ENCODE results near the gene NET1. TPM values are rescaled to one million over a fixed set of nuclear protein-coding genes. Genes with fewer than 3 reads are reported as not detected.

NET1 gene, protein sequence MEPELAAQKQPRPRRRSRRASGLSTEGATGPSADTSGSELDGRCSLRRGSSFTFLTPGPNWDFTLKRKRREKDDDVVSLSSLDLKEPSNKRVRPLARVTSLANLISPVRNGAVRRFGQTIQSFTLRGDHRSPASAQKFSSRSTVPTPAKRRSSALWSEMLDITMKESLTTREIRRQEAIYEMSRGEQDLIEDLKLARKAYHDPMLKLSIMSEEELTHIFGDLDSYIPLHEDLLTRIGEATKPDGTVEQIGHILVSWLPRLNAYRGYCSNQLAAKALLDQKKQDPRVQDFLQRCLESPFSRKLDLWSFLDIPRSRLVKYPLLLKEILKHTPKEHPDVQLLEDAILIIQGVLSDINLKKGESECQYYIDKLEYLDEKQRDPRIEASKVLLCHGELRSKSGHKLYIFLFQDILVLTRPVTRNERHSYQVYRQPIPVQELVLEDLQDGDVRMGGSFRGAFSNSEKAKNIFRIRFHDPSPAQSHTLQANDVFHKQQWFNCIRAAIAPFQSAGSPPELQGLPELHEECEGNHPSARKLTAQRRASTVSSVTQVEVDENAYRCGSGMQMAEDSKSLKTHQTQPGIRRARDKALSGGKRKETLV
- 10 to 100 TPM; 10.4 to 17.9 (median 13.8) TPM for total RNA-seq
- 7.9 TPM for total RNA-seq (2013)

GRCh38 chr10:5412277-5412941, at the start of gene NET1:
Gene NET1, plus strand, starts transcription at chr10:5412557. Its CDS starts 136 bp downstream, at chr10:5412693.
- intact Hi-C loops (cut with micrococcal nuclease), result no loop called here
- no peaks in the 10 kb centered on the region for H3K4me1 Mint-ChIP-seq
- under 1% methylated on average over 45 of the region's 48 CpGs for WGBS (ENCODE audit: insufficient coverage)

DNA sequence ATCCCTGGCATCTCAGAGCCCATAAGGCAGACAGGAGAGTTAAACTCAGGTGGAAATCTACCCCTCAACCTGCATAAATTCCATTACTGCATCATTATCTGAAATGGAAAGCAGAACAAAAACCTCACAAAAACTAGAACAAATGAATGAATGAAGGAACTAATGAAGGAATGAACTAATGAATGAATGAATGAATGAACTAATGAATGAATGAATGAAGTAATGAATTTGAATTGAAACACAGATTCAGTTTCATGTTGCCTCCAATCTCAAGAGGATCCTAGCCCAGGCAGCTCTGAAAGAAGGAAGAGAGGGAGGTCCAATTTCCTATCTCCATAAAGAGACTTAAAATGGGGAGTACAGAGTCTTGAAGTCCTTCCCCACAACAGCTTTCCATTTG, 49.5 kb upstream of the NET1 start:
- Mint-ChIP-seq H3K27me3 (ENCODE audit: low read depth in 2 of 2) (peaks cover 0 to 7% of the 10 kb centered on the region in 2 donors), H3K36me3 (no peaks in the 10 kb centered on the region), H3K27ac (no peak overlapping the region), H3K9me3 (no peaks in the 10 kb centered on the region), H3K4me1 (peaks cover 11 to 38% of the 10 kb centered on the region in 2 donors), H3K4me3 (no peak overlapping the region)
- ATAC-seq, result no peak
- Histone ChIP-seq H3K9me3 (ENCODE audit: control insufficient read depth, insufficient read depth, low read length) (no peaks in the 10 kb centered on the region), H3K27me3 (ENCODE audit: control insufficient read depth, insufficient read depth, low read length) (no peaks in the 10 kb centered on the region), H3K27ac (ENCODE audit: low read length) (no peak overlapping the region), H3K4me1 (ENCODE audit: control insufficient read depth, insufficient read depth, low read length) (no peaks in the 10 kb centered on the region), H3K4me3 (ENCODE audit: low read length) (no peak overlapping the region), H3K36me3 (ENCODE audit: control insufficient read depth, insufficient read depth, low read length) (no peaks in the 10 kb centered on the region)
- TF ChIP-seq, protein P1, sequence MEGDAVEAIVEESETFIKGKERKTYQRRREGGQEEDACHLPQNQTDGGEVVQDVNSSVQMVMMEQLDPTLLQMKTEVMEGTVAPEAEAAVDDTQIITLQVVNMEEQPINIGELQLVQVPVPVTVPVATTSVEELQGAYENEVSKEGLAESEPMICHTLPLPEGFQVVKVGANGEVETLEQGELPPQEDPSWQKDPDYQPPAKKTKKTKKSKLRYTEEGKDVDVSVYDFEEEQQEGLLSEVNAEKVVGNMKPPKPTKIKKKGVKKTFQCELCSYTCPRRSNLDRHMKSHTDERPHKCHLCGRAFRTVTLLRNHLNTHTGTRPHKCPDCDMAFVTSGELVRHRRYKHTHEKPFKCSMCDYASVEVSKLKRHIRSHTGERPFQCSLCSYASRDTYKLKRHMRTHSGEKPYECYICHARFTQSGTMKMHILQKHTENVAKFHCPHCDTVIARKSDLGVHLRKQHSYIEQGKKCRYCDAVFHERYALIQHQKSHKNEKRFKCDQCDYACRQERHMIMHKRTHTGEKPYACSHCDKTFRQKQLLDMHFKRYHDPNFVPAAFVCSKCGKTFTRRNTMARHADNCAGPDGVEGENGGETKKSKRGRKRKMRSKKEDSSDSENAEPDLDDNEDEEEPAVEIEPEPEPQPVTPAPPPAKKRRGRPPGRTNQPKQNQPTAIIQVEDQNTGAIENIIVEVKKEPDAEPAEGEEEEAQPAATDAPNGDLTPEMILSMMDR (IDR thresholded peaks at IDR 0.05), result no peak
- DNase-seq, result no peak
- intact Hi-C loops (cut with micrococcal nuclease), result no loop called here

More at GRCh38 chr10:5412277-5412941, at the start of gene NET1:
- peaks cover 11 to 20% of the 10 kb centered on the region in 2 donors for H3K27me3 Mint-ChIP-seq (ENCODE audit: low read depth in 2 of 2)
- ATAC-seq, result peak; percentile 84 to 95 (median 91)
- TF ChIP-seq, protein P1 (IDR thresholded peaks at IDR 0.05), result no peak
- no peak within 1 kb of the TSS for H3K27ac Mint-ChIP-seq
- H3K27ac ChIP-seq (ENCODE audit: low read length), result no peak within 1 kb of the TSS
- no peaks in the 10 kb centered on the region for H3K9me3 ChIP-seq (ENCODE audit: control insufficient read depth, insufficient read depth, low read length)
- H3K4me1 ChIP-seq (ENCODE audit: control insufficient read depth, insufficient read depth, low read length), result peaks cover 8% of the 10 kb centered on the region
- peak within 1 kb of the TSS; percentile 57 for H3K4me3 ChIP-seq (ENCODE audit: low read length)
- H3K9me3 Mint-ChIP-seq, result no peaks in the 10 kb centered on the region
- peaks cover 15% of the 10 kb centered on the region for H3K27me3 ChIP-seq (ENCODE audit: control insufficient read depth, insufficient read depth, low read length)
- H3K4me3 Mint-ChIP-seq, result peak within 1 kb of the TSS; percentile 82
- no peaks in the 10 kb centered on the region for H3K36me3 Mint-ChIP-seq
- DNase-seq, result peak; percentile 66 to 76
- H3K36me3 ChIP-seq (ENCODE audit: control insufficient read depth, insufficient read depth, low read length), result no peaks in the 10 kb centered on the region

- Mint-ChIP-seq H3K9me3 (no peaks in the 10 kb centered on the region), H3K27me3 (ENCODE audit: low read depth in 2 of 2) (no peaks in the 10 kb centered on the region), H3K36me3 (no peaks in the 10 kb centered on the region), H3K27ac (no peak overlapping the region), H3K4me1 (peaks cover 12 to 38% of the 10 kb centered on the region in 2 donors), H3K4me3 (no peak overlapping the region)
- H3K27ac ChIP-seq (ENCODE audit: low read length), result no peak overlapping the region
- H3K27me3 ChIP-seq (ENCODE audit: control insufficient read depth, insufficient read depth, low read length), result no peaks in the 10 kb centered on the region
- DNase-seq (no peak), ATAC-seq (no peak)
- TF ChIP-seq, protein P1 (IDR thresholded peaks at IDR 0.05), result no peak
- intact Hi-C loops (cut with micrococcal nuclease), result no loop called here
- H3K9me3 ChIP-seq (ENCODE audit: control insufficient read depth, insufficient read depth, low read length), result no peaks in the 10 kb centered on the region
- no peaks in the 10 kb centered on the region for H3K36me3 ChIP-seq (ENCODE audit: control insufficient read depth, insufficient read depth, low read length)
- no peak overlapping the region for H3K4me3 ChIP-seq (ENCODE audit: low read length)
- WGBS (ENCODE audit: insufficient coverage), result 95% methylated on average over 11 of the region's 11 CpGs
- H3K4me1 ChIP-seq (ENCODE audit: control insufficient read depth, insufficient read depth, low read length), result no peaks in the 10 kb centered on the region
These were observed 48.0 kb upstream of the NET1 start for GRCh38 chr10:5364374-5364773.

All from natural killer cell (primary cell).